ENCODE data around the gene PHTF2.
"Not testable (repeated sequence)": the region's sequence is repeated elsewhere in the genome, so short reads cannot be mapped to it uniquely, and the experiment has no call there.

Gene PHTF2

DNA sequence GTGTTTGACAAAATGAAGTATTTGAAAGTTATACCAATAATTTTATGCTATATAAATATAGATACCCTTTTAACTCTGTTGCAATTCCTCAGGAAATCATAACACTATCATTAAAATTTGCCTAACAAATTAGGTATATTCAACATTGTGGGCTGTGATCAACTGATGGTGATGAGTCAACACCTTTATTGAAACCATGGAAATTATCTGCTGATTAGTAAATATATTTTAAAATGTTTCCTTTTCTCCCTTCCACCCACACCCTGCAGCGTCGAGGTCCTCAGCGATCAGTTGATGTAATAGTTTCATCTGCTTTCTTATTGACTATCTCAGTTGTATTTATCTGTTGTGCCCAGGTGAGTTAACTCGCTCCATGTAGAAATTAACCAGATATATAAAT is 143.9 kb downstream of the PHTF2 start:
- no peak for DNase-seq

DNA sequence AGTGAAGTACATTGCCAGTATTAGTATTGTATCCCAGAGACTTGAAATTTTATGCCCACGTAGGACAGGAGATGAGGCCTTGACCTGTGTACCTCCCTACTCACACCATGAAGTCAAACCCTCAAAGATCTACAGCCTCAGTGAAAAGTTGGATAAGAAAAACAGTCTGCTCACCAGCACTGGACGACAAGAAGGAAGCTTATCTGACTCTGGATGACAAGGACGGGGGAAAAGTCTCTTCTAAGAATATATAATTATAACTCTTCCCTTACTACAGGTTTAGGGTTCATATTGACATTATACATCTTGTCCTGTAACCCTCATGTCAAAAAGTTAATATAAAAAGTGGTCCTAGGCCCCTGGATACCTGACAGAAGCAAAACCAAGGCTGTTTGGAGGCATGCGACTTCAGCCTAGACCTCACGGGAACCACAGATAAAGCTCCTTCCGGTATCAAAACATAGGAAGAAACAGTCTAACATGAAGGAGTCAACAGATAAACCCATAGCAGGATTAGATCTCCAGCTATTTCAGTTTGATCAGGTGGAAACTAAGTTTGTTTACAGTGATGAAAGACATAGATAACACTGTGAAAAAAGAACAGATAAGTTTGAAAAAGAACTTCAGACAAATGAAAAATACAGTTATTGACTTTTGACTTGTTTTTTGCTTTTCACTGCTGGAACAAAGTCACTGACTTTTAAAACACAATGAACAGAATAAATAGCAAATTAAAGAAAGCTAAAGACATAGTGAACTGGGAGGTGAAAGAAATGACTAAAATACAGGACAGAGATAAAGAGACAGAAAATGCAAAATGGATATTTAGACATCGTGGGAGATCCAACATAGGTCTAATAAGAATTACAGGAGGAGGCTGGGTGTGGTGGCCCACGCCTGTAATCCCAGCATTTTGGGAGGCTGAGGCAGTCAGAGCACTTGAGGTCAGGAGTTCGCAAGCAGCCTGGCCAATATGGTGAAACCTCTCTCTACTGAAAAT is 145.9 kb downstream of the PHTF2 start:
- DNase-seq = no peak

DNA sequence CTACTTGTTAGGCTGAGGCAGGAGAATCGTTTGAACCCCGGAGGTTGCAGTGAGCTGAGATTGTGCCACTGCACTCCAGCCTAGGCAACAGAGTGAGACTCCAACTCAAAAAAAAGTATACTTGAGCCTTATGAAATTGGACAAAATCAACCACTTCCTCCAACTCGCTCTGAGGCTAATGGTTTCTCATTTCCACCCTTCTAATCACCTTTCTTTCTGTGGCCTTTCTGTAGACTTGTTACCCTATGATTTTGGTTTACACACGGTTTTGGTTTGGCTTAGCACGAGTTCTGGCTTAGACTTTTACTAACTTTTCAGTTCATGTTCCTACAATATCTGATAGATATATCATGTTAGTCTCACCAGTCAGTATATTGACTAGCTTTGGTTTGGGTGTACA is 152.0 kb downstream of the PHTF2 start:
- no peak for DNase-seq

DNA sequence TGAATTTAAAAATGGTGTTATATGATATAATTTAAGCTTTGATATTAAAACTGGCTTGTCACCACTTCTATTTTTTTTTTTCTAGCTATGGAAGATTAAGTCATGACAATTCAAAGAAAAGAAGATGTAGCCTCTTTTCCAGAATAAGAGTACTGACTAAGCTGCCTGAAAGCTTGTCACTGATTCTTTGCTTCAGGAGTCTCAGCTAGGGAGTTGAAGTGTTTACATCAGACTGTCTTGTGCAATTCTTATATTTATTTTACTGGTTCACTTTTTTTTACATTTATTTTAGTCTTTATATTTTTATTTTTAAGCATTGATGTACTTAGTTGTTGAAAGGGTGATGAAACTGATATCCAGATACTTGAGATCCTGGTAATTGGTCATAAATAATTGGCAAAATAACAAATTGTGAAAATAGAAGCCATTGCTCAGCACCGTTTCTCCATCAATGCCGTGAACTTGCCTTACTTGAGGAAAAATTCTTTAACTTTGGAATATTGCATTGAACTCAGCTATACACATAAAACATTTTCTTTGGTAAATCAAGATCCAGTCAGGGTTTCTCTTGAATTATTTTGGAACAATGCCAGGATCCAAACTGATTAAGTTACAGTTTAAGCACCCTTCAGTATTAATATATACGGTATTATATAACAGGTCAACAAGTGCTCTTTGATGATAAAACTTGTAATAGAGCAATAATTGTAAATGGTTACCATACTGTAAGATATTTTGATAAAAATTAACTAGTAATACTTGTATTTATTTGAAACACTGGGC is 156.4 kb downstream of the PHTF2 start:
- DNase-seq = no peak

DNA sequence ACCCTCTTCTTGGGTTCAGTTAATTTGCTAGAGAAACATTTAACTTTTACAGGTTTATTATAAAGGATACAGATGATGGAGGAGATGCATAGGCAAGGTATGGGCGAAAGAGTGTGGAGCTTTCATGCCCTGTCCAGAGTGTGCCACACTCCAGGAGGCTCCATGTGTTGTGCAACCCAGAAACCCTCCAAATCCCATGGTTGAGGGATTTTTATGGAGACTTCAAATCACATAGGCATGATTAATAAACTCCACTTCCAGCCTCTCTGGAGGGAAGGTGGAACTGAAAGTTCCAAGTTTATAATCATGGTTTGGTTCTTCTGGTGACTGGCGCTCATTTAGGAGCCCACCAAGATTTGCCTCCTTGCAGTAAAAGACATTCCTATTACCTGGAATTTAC is 159.9 kb downstream of the PHTF2 start:
- DNase-seq = no peak

DNA sequence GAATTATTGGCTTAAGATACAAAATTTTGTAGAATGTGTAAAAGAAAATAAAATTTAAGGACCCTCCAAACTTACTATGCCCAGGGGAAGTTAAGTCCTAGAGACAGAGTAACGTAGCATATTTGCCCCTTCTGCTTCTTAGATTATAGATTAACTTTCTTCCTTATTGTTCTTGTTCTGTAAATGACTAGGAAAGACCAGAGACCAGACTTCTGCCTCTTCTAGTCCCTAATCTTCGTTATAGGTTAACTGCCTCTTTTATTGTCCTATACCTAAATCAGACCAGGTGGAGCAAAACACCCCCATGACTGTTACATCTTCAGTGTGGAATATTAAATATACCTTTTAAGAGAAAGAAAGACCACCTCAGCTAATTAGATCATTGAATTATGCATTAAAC is 160.5 kb downstream of the PHTF2 start:
- no peak for DNase-seq

DNA sequence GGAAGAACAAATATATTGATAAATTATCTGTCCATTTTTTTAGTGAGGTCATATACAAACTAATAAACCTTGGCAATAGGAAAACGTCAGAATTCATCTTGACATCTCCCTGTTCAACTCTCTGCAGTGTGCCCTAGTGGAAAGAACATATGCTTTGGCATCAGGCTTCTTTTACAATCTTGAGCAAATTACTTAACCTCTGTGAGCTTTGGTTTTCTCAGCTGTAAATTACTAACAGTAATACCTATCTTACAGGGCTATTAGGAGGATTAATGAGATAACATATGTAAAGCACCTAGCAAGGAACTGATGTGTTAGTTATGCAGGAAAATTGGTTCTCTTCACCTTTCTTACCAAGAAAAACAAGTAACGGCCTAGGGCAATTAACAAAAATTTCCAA is 161.8 kb downstream of the PHTF2 start:
- no peak for DNase-seq

DNA sequence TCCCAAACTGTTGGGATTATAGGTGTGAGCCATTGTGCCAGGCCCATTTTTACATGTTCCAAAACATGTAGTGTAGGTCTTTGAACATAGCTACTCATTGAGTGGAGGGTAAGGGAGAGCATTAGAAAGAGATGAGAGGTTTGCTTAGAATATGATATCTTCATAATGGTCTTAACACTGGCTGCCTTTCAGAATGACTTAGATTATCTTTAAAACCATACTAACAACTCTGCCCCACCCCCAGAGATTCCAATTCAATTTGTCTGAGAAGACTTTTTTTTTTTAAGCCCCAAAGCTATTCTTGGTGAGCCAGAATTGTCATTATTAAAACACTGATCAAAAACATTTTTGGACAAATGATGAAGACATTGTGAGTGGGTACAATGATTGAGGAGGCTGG is 168.9 kb downstream of the PHTF2 start:
- no peak for DNase-seq

DNA sequence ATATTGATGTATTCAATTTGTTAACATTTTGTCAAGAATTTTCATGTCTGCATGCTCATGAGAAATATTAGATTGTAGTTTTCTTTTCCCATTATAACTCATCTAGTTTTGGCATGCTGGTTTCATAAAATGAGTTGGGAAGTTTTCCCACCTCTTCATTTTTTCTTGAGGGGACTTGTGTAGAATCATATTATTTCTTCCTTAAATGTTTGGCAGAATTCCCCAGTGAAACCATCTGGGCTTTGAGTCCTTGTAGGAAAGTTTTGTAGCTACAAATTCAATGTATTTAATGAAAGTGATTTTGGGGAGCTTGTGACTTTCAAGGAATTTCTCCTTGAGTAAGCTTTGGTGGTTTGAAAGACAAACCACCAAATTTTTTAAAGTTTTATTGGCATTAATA is 173.2 kb downstream of the PHTF2 start:
- no peak for DNase-seq

DNA sequence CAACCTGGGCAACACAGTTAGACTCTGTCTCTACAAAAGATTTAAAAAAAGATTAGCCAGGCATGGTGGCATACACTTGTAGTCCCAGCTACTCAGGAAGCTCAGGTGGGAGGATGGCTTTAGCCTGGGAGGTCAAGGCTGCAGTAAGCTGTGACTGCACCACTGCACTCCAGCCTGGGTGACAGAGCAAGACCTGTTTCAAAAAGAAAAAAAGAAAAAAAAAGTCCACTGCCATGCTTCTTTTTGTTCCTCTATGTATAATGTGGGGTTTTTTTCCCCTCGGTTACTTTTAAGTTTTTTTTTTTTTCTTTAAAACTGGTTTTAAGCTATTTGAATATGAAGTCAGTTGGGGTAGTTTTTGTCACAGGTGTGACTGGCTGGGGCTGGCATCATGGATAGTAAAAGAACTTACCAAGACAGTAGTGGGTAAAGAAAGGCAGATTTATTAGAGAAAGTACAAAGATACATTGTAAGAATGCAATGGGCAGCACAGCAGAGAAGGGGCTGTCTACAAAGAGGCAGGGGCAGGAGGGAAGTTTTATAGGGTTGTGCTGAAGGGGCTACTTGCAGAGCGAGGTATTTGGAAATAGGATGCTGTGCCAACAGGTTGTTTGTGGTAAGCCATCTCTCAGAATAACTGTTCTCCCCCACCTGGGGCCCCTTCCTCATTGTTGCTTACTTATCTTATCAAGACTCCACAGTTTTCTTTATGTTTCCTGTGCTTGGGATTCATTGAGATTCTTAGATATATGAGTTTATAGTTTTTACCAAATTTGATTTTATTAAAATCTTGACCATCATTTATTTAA is 177.3 kb downstream of the PHTF2 start:
- DNase-seq = no peak

DNA sequence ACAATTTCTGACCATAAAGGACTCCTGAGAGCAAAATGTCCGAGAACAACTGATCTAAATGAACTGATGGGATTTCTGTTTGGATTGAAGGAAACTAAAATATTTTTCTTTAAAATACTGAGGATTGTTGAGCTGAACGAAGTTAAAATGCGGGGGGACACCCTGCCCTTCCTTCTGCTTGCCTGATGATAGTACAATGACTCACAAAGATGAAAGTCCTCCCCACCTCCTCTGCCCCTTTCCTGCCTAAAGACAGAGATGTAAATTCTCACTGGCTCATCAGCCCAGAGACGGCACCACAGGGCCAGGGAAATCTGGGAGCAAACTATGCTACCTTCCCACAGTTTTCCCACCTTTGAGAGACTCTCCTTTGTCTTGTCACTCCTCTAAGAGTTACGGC is 180.6 kb downstream of the PHTF2 start:
- DNase-seq = no peak

DNA sequence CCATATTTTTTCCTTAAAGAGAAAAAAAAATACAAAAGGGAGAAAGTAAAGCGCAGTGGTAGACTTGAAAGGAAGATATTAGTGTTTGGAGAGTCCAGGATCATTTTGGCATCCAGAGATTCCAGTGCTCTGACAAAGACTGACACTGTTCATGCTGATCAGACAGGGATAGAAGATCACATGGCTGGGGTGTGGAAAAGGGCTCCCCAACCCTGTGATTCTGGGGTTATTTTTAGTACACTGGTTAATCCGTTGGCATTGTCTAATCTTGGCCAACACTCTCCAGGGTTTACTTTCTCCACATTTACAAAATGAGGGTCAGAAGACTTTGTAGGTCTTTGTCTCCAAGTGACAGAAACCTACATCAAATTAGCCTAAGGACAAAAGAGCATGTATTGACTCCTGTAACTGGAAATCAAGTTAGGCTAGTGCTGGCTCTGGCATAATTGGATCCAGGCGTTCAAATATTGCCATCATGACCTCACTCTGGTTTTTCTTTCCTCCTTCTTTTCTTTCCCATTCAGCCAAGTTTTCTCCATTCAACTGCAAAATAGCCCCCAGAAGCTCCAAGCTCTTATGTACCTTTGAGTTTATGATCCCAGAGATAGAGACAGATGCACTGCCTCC is 181.6 kb downstream of the PHTF2 start:
- DNase-seq = no peak

DNA sequence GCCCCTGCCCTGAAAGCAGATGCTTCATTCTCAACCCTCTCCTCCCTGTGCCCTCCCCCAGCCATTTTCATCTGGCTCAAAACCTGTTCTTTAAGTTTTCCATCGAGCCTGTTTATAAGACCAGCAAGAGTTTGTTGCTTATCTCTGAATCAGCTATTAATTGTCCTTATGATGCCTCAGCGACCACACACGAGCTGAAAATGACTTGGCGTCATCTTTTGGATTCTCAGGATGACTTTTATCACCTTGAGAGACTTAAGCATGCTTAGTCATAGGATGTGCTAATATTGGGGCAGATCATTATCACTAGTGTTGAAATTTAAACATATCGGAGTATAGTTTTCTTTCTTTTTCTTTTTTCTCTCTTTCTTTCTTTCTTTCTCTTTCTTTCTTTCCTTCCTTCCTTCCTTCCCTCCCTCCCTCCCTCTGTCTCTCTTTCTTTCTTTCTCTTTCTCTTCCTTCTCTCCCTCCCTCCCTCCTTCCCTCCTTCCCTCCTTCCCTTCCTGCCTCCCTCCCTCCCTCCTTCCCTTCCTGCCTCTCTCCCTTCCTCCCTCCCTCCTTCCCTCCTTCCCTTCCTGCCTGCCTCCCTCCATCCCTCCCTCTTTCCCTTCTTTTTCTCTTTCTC is 184.5 kb downstream of the PHTF2 start:
- no peak for DNase-seq

DNA sequence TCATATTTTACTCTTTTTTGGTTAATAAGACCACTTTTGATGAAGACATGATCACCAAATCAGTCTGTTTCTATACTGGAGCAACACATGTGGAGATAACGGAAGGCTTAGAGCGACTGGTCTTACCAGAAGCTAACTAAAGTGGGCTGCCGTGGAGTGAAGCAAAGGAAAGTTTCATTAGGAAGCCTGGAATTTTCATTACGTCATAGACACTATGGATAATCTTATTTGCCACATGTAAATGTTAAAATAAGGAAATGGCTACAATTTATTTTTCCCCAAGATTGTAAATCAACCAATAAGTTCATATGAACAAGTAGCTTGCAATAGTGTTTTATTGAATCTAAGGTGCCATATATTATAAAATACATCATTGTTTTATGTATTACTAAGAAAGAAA is 185.4 kb downstream of the PHTF2 start:
- no peak for DNase-seq

DNA sequence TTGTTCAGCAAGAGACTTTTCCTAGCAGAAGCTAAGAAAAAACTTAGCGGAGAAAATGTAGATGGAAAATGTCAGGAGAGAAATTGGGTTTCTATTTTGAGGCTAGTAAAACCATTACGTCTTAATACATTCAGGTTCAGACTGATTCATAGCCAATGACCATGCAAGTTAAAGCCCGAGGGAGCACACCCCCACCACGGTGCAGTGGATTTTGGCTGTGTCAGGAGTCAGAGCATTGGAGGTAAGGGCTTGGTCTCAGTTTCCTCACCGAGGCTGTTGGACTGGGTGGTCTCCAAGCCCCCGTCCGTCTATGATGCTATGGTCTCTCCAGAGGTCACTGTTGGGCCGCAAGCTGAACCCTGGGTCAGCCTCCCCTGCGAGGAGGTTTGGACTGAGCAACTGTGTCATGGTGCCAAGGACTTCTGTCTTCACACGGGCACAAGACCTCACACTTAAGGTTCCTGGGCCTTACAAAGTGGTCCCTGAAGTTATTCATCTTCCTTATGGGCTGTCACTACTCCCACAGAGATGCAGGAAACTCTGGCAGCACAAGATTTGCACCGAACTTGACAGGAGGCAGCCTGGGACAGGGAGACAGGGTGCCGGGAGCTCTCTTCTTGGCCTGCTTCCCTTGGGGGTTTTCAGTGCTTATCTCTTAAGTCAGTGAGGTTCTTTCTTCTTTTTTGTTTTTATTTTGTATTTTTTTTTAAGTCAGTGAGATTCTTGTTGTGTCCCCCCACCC is 186.8 kb downstream of the PHTF2 start:
- no peak for DNase-seq

DNA sequence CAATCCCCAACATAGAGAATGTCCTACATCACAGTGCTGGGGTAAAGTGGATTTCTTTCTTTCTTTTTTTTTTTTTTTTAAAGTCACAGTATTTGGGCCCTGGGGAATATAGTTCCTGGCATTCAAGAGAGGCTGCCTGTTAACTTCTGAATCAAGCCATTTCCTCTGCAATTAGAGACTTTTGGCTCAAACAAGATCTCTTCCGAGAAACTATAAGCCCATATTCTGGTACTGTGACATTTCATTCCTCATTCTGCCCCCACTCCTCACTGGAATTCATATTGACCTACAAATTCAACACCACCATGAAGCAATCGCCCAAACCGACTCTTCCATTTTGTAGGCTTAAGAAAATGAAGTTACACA is 187.4 kb downstream of the PHTF2 start:
- no peak for DNase-seq

DNA sequence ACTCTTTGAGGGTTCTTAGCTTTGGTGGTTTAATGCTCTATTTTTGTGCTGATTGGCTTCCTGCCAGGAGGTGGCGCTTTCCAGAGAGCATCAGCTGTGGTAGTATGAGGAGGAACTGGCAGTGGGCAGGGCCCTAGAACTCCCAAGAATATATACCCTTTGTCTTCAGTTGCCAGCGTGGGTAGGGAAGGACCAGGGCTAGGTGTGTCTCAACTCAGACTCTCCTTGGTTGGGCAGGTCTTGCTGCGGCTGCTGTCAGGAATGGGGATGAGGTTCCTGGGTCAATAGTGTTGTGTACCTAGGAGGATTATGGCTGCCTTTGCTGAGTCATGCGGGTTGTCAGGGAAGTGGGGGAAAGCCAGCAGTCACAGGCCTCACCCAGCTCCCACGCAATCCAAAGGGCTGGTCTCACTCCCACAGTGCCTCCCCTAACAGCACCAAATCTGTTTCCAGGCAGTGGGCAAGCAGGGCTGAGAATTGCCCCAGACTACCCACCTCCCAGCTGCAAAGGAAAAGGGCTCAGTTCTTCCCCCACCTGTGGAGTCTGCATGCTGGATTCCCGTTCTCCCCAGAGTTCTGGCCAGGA is 191.5 kb downstream of the PHTF2 start:
- DNase-seq = no peak

DNA sequence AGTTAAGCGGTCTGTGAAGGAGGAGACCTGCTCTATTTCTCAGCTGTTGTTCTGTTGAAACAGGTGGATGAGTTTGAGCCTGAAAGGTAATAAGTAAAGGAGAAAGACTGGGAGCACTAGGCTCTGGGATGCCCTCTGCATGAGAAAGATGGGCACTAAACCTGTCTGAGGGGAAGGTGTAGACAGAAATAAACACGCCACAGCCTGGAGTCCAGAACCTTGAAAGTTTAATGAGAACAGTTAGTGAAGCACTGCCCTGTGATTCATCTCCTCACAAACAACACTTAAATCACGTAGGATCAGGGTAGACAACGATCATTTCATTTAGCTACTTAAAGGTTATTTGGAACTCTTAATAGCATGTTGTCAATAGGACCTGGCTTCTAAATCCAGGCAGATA is 193.1 kb downstream of the PHTF2 start:
- DNase-seq = no peak

DNA sequence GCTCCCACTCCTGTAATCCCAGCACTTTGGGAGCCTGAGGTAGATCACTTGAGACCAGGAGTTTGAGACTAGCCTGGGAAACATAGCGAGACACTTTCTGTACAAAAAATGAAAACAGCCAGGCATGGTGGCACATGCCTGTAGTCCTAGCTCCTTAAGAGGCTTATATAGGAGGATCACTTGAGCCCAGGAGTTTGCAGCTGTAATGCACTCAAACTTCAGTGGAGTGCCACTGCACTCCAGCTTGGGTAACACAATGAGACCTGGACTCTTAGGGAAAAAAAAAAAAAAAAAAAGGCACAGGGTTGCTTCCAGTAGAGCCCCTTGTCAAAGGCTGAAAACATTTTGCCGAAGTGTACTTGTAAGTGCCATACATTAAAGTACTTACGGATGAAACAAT is 195.3 kb downstream of the PHTF2 start:
- DNase-seq = no peak

DNA sequence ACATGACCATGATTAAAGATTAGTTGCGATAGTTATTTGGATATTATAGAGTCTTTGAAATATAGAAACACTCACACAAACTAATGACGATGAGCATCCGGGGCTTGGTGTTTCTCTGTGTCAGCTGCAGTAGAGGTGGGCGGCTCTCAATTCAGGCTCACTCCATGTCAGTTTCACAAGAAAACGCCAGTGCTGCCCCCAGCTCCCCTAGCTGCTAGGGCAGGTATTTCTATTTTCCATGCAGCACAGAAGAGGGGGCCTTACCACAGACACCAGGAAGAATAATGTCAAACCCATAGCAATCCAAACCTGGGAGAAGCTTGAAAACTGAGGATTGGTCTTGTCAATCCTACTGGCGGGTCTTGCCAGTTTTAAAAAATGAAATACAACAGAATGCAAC is 197.1 kb downstream of the PHTF2 start:
- no peak for DNase-seq

DNA sequence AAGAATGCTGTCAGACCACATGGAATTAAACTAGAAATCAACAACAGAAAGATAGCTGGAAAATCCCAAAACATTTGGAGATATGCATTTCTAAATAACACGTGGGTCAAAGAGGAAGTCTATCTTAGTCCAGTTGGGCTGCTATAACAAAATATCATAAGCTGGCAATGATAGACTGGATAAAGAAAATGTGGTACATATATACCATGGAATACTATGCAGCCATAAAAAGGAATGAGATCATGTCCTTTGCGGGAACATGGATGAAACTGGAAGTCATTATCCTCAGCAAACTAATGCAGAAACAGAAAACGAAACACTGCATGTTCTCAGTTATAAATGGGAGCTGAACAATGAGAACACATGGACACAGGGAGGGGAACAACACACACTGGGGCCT is 200.6 kb downstream of the PHTF2 start:
- DNase-seq = not testable (repeated sequence)

Data from CD4-positive, alpha-beta T cell treated with Interleukin-17A for 4 hours (primary cell).